NOMO-1 treated with DMSO at 0.1 percent for 48 hours (cell line): ENCODE results near the gene ABCA4.
"Not testable (repeated sequence)": the region's sequence is repeated elsewhere in the genome, so short reads cannot be mapped to it uniquely, and the experiment has no call there.

ENCODE experiments used
- DNase-seq: peaks from one replicate; lab custom pipeline; 2025; ENCODE audit not compliant: unreplicated experiment; lab: John Stamatoyannopoulos, UW

ABCA4 gene

DNA sequence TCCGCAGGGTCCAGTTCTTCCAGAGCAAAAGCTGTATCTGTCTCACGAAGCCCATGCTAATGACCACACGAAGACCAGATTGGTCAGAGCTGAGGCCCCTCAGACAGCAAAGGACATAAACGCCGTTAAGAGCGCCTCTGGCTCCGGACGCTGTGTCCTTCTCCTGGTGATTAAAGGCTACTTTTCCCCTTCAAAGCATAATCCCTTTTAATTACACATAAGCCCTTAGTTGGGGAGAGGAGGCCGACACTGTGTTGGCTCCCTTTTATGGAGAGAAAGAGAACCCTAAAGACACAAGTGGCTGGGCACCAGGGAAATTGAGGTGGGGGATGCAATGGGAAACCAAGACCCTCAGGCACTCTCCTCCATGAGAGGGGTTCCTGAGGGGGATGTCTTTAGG is at the start of gene ABCA4:
Gene ABCA4 (minus strand): TSS at position 158 of the 400 bp plus-strand sequence. CDS start 103 bp downstream, at position 55.
- no peak for DNase-seq

DNA sequence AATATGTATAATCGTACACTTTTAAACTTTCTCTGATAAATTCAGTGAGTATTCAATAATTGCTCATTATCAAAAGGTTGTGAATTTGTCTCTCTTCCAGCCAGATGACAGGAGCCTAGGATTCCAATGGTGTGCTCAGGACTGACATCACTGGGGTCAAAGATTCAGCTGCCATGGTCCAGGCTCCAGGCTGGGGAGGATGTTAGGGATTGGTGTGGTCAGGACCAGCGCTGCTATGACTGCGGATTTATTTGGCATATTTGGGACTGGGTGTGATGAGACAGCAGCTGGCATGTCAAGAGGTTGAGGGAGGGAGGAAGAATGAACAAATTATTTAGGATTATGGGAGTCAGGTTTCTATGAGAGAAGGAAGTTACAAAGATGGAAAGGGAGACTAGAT is 48.2 kb upstream of the ABCA4 start:
- no peak for DNase-seq

DNA sequence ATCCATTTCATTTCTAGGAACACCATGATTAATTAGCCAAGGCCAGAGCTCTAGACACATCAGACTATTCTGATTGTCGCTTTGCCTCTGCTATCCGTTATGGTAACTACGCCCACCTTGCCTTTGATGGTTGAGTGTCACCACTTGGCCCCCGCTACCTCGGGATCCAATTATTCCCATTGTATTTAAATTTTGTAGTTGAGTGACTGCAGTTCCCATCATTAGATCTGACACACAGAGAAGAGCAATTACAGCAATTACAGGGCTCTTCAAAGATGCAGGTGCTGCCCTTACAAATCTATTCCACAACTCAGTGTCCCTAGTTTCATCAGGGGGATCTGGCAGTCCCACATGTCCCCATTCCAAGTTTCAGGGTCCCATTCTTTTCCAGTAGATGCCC is 44.9 kb upstream of the ABCA4 start:
- no peak for DNase-seq

DNA sequence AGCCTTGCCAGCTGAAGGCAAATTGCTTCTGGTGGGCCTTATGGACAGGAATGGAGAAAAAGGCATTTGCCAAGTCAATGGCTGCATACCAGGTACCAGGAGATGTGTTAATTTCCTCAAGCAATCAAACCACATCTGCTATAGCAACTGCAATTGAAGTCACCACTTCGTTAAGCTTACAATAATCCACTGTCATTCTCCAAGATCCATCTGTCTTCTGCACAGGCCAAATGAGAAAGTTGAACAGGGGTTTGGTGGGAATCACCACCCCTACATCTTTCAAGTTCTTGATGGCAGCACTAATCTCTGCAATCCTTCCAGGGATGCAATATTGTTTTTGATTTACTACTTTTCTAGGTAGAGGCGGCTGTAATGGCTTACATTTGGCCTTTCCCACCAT is 43.9 kb upstream of the ABCA4 start:
- not testable (repeated sequence) for DNase-seq

DNA sequence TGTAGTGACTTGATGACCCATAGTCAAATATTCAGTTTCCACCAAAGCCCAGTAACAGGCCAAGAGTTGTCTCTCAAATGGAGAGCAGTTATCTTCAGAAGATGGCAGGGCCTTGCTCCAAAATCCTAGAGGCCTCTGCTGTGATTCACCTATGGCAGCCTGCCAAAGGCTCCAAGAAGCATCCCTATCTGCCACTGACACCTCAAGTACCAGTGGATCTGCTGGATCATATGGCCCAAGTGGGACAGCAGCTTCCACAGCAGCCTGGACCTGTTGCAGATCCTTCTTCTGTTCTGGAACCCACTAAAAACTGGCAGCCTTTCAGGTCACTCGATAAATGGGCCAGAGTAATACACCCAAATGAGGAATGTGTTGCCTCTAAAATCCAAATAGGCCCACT is 43.2 kb upstream of the ABCA4 start:
- DNase-seq = not testable (repeated sequence)

DNA sequence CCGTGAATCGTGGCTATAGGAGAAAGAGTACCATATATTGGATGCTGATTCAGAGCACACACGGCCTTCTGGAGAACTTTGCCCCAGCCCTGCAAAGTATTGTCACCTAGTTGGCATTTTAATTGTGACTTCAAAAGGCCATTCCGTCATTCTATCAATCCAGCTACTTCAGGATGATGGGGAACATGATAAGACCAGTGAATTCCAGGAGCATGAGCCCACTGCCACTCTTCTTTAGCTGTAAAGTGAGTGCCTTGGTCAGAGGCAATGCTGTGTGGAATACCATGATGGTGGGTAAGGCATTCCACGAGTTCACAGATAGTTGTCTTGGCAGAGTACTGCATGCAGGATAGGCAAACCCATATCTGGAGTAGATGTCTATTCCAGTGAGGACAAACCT is 42.3 kb upstream of the ABCA4 start:
- not testable (repeated sequence) for DNase-seq

DNA sequence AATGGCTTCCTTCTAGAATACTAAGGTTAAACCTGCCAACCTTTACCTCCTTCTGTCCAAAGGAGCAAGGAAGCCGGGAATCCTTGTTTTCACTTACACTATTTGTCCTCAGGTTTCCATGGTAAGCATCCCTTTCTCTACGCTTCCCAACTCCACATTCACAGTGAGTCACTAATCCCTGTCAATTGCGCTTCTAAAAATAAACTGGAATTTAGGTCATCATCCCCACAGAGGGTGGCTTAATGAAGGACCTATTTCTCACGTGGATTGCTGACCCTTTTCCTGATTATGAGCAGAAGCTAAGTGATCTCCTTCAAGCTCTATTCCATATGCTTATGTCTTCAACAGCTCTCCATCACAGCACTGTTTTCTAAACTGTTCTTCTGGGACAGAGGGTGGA is 39.9 kb upstream of the ABCA4 start:
- no peak for DNase-seq

DNA sequence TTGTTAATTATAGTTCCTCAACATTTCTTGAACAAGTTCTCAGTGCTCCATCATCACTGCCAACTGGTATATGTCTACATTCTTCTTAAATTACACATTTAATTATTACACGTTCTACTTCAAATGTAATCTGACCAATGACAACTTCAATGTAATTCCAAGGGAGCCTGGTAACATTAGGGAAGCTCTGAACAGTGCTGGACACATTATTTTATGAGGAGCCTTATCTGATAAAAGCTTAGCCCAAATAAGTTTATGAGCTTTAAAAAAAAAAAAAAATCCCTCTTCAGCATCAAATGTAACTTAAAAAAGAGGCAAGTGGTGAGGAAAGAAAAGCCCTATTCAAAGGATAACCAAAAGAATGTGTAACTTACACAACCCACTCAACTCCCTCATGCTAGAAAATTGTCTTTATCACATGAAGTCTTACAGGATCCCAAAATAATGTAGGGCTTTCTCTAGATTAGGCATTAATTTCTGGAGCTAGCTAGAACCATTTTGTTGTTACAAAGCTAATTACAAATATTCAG is 35.2 kb upstream of the ABCA4 start:
- DNase-seq = no peak

DNA sequence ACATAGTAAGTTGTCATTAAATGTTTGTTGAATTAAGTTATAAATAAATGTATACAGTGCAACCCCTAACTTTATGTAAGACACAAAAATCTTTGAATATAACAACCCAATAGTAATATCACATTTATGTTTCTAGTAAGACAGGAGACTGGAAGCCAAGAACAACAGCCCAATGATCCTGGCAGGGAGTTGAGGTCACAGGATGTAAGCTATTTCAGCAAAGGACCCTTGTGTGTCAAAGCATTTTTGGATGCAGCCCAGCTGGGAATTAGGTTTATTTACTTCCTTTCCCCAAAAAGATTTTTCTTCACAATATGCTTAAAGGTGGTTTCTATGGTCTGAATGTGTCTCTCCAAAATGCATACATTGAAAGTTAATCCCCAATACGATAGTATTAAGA is 34.0 kb upstream of the ABCA4 start:
- no peak for DNase-seq

DNA sequence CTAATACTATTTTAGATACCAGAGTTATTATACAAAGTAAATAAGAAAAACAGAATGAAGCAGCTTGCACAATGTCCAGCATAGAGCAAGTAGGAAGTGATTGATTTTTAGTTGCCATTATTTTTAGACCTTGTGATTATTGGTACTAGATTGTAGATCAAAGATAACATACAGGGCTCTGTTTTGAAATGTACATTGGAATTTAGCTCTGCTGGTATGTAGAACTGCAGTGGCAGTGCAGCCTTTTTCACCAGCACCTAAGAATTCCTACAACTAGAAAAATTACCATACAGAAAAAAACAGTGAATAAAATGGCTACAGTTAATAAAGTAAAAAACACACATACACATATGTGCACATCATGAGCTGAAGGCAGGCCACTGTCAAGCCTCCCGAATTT is 32.2 kb upstream of the ABCA4 start:
- DNase-seq = no peak

DNA sequence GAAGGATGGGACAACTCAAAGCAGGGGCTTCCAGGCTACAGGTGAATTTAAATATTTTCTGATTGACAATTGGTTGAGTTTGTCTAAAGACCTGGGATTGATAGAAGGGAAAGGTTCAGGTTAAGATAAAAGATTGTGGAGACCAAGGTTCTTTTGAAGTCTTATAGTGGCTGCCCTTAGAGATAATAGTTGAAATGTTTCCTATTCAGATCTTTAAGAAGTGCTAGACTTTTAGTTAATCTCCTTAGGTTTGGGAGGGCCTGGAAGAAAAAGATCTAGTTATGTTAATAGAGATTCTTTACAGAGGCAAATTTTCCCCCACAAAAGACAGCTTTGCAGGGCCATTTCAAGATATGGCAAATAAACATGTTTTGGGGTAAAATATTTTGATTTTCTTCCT is 28.2 kb upstream of the ABCA4 start:
- not testable (repeated sequence) for DNase-seq

DNA sequence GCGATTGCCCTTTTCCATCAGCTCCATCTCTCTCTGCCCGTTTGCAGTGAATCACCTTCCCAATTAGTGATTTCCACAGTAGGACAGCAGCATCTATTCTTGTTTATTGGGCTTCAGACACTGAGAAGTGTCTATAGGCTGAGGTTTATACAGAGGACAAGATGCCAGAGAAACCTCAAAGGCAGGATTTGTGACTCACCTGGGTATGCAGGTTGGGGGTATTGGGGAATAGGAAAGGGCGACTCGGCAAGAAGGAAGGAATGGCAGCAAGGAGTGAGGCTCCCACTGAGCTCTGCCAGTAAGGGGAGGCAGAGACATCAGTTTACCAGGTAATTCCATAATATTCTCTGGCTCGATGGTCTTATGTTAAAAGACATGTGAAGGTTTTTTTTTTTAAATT is 25.3 kb upstream of the ABCA4 start:
- no peak for DNase-seq

DNA sequence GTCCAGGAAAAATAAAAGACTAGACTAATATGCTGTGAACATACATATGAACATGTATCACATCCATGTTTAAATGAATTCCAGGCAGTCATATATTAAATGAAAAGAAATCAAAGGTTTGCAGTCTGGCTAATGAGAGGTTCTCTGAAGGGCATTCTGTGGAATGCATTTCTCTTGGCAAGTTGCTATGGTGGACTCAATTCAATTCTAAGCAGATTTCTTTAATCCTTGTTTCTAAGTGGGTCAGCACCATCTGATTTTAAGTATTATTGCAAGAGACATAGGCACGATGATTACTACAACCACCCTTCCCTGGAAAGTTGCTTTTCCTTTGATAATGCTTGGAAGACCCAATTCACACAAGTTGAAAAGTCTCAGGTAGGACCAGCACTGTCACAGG is 23.9 kb upstream of the ABCA4 start:
- DNase-seq = no peak

DNA sequence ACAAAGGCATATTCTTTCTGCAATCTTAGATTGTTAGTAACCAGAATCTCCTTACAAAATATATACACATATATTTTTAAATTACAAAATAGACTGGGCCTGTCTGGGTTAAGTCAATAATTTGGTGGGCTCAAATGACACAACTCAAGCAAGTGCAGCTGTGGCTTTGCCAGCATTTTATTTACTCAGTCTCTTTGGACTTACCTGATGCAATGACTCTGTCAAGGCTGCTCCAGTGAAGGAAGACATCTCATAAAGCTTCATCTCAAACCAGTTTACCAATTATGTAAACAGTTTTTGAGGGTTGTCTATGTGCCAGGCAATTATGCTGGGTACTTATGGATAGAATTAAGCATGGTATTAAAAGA is 22.8 kb upstream of the ABCA4 start:
- DNase-seq = no peak

DNA sequence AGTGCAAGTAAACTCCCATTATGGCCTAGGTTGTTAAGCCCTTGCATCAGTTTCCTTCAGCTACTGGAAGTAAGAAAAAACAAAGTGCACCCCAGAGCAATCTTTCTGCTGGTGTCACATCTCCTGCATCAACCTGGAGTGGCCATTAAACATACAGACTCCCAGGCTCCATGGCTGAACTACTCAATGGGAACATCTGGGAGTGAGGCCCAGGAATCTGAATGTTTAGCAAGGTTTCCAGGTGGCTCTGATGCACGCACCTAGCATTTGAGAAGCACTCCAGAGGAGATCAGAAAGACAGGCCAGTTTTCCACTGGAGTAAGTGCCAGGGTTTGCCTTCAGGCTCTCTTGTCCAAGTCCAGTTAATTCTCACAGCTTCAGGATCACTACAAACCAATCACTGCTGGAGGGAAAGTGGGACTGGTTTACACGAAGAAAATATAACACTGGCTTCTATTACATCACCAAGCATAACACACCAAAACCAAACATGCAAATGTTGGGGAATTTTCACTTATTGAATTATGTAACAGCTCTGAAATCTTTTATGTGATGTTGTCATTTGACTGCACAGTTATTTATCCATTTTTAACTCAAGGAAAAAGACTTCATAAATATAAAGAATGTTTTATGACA is 22.3 kb upstream of the ABCA4 start:
- DNase-seq = no peak

DNA sequence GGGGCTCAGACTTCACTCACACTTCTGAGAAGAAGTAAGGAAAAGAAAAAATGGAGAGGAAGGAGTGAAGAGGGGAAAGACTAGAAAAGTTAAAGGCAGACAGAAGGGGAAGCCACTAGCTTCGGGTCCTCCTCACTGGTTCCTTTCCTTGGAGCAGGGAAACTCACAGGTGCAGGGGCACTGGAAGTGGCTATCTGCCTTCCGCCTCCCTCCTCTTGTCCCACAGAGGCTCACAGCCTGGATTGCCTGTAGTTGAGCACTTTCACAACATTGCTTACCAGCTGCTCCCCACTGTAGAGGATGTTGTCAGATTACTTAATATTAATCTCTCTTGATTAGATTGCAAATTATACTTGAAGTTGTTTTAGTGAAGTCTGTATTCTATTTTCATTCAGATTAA is 21.6 kb upstream of the ABCA4 start:
- no peak for DNase-seq

DNA sequence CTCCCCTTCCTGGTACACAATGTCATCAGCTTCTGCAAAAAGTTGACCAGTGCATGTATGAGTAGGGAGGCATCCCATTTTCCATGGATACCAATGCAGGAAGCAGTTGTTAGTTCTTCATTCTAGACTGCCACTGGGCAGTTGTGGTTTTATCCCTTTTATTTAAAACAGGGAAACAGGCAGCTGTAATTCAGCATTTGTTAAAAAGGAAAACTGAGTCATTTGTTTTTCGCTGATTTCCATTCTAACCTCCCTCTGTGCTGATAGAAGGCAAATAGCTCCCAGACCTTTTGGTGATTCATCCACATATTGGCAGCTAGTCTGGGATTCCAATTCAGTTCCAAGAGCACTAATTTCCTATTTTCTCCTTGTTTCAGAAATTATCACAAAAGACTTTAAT is 21.1 kb upstream of the ABCA4 start:
- DNase-seq = no peak

DNA sequence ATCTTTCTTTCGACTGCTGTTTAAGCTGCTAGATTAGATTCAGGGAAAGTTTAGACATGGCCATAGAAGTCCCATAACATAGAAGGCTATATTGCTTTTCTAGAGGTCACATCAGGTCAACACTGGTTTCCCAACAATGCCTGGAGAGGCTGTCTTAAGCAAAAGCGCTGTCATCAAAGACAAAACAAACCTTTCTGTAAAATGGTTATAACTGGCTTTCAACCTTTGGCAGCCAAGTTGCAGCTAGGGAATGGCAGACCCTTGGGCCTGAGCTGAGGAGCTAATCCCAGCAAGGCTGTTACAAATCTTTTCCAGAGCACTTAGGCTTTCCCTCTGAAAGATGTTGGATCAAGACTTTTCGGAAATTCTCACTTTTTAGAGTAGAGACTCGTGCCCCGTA is 11.2 kb upstream of the ABCA4 start:
- DNase-seq = no peak

DNA sequence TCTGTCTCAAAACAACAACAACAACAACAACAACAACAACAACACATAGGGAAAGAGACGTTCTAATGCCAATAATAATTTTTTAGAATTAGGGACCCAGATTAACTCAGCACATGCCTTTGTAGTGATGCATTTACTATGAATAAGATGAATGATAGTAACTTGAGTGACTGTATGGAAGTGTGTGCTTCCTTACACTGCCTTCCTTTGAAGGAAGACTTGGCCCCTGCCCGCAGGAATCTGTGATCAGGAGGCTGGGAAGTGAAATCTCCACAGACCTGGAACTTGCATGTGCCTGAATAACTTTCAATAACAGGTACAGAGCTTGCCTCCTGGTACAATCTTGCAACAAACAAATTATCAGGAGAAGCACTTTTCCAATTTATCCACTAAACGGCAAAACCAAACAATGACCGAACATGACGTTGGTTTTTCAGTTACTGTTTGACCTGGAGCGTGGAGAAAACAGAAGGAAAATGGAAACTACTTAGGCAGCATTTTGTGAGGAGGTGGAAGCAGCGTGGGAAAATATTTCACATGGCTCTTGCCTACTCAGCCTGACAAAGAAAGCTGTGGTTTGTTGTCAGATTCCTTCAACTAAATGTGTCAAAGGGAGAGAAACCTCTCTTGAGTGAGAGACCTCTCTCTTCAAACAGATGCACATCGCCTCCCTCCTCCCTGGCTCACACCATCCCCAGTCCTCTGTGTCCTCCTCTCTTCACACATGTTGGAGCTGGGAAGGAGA is 10.1 kb upstream of the ABCA4 start:
- no peak for DNase-seq

DNA sequence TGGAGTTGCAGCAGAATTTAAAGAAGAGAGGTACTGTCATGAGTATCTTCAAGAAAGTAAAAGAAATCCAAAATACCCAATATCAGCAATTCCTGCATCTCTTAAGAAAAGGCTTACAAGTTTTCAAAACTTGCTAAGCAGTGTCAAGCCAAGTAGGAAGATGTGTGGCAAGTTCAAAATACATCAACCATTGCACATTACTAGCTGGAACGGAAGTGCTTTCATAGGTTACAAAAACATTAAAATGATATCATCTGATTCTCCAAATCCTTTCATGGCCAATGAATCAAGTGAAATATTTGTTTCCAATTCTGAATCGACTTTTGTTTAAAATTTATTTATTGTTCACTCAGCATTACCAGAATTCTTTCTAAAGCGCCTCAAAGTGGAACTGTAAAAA is 5.7 kb upstream of the ABCA4 start:
- DNase-seq = no peak

DNA sequence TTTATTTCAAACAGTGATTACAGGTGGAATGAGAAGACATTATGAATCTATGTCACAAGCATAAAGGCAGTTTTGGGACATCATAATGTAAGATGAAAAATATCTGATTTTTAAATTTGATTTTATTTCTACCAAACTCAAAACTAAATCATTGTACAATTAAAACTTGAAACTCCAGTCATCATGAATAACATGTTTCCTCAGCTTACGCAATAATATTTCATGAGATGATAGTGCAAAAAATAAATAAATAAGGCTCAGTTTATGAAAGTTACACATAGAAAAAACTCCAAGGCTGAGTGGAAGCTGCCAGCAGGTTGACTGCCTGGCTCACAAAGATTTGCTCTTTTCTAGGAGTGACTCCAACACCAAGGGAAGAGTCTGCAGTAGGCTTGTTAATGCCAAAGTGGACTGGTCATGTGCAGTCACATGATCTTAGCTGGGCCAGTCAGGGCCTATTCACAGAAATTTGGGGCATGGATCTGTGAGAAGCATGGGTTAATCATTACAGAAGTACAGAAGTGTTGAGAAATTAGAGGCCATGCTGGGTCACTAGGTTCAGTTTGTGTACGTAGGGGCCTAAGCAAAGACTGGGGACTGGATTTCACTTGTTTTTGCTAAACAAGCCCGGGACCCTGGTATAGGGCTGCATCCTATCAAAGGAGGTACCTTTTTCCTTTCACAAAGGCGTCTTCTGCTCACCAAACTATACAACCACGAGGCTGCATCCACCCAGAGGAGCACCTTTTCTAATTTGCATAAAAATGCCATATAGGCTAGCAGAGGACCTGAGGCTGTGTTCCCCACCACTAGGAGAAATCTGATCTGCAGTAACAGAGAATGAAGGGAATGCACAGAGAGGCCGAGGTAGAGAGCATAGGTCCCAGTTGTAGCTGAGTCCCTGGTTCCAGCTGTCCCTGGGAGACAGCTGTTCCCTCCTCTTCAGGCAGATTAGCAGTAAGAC is 4.9 kb upstream of the ABCA4 start:
- DNase-seq = no peak

DNA sequence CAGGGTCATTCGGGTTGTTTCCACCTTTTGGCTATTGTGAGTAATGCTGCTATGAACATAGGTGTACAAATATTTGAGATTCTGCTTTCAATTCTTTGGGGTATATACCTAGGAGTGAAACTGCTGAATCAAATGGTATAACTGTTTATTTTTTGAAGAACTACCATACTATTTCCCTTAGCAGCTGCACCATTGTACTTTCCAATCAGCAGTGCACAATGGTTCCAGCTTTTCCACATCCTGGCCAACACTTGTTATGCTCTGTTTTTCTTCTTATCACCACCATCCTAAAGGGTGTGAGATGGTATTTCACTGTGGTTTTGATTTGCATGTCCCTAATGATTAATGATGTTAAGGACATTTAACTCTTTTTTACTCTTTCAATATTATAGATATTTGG is 3.6 kb upstream of the ABCA4 start:
- DNase-seq = no peak
